GM12865 (cell line): ENCODE measurements around the gene GABRA5.

Source experiments
- DNase-seq: peaks from one replicate; pipeline ENCODE4 v3.0.0; 2010; ENCODE audit warnings: low read depth
- H3K4me3 ChIP-seq: 2 replicates; pipeline ENCODE4 v1.5.1; 2011; ENCODE audit warnings: mild to moderate bottlenecking, low read depth, low read length, control low read depth
- TF ChIP-seq, protein P1 (sequence below): IDR thresholded peaks from 2 replicates; pipeline ENCODE4 v1.5.1; 2011; ENCODE audit warnings: low read length, control low read depth, low read depth, inconsistent platforms; ENCODE audit not compliant: insufficient read depth; ENCODE audit errors: missing control alignments

Gene GABRA5

DNA sequence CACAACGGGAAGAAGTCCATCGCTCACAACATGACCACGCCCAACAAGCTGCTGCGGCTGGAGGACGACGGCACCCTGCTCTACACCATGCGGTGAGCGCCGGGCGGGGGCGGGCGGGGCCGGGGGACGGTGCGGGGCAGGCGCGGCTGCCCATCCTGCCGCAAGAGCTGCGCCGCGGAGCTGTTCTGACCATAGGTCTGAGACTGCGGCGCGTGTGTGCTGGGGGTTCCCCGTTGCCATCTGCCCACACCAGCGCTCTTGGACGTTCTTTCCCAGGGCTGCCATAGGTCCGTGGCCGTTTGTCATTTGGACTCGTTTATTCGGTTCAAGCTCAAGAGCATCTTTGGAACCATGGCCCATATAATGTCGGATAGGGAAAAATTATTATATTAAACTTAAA lies 16.6 kb downstream of the GABRA5 start:
- no peak overlapping the region for H3K4me3 ChIP-seq
- TF ChIP-seq, protein P1, sequence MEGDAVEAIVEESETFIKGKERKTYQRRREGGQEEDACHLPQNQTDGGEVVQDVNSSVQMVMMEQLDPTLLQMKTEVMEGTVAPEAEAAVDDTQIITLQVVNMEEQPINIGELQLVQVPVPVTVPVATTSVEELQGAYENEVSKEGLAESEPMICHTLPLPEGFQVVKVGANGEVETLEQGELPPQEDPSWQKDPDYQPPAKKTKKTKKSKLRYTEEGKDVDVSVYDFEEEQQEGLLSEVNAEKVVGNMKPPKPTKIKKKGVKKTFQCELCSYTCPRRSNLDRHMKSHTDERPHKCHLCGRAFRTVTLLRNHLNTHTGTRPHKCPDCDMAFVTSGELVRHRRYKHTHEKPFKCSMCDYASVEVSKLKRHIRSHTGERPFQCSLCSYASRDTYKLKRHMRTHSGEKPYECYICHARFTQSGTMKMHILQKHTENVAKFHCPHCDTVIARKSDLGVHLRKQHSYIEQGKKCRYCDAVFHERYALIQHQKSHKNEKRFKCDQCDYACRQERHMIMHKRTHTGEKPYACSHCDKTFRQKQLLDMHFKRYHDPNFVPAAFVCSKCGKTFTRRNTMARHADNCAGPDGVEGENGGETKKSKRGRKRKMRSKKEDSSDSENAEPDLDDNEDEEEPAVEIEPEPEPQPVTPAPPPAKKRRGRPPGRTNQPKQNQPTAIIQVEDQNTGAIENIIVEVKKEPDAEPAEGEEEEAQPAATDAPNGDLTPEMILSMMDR, result no peak
- DNase-seq, result no peak

DNA sequence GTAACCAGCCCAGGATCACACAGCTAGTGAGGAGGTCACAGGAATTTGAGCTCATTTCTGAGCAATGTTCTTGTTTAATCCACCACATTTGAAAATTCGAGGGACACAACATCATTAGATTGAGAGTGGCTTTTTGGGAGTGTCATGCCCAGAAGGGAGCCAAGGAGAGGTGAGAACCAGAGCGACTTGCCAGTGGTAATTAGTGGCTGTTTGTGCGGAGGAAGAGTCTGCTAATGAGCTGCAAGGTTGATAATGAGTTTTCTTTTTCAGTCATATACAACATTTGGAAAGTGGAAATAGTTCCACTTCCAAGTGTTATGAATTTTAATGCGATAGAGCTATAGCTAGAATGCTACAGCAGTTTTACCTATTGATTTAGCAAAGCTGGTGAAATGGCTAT lies 19.7 kb downstream of the GABRA5 start:
- DNase-seq, result no peak
- H3K4me3 ChIP-seq, result no peak overlapping the region

DNA sequence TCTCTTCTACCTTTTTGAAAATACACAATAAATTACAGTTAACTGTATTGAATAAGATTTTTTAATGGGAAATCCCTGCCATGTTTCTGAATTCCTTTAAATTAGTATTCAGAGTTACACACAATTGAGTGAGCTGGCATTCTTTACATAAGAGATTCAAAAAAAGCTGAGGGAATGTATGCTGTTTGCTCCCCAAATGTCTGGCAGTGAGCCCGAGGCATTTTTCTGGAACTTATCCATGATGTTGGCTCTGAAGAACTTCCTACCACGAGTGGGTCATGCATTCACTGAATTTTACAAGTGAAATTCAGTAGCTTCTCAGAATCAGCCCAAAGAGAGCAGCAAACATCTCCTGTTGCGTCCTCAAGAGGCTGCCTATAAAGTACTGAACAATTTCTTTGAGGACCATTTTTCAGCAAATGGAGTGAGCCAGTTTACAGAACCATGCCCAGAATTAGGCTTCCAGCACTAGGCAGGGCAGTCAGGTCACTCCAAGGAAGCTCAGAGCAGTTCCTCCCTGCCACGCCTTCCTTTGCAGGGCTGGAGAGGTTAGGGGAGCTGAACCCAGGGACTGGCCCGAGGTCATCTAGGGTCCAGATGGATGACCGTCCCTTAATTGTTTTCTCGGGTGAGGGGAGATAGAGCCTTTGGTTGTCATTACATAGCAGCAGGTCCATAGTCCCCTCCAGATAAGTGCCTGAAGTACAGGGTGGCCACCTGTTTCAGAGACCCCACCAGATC lies 21.2 kb downstream of the GABRA5 start:
- TF ChIP-seq, protein P1, result no peak
- H3K4me3 ChIP-seq, result no peak overlapping the region
- no peak for DNase-seq

More for the DNA sequence above, 19.7 kb downstream of the GABRA5 start:
- TF ChIP-seq, protein P1, result no peak

DNA sequence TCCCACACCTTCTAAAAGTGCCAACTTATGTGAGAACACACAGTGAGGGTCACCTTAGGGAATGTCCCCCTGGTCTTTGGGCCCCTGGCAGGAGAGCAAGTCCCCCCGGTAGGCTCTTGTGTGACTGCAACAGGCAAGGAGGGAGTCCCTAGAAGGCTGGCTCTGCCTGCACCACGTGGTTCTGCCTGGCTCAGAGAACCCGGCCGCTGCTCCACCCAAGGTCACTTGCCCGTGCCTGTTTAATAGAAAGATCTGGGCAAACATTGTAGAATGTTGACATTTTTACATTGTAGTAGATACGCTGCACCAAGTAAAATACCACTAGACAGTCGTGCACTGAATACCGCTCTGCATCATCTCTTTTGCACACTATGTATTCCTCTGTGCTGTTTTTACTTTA lies 21.9 kb downstream of the GABRA5 start:
- no peak for DNase-seq
- TF ChIP-seq, protein P1, result no peak
- H3K4me3 ChIP-seq, result no peak overlapping the region

DNA sequence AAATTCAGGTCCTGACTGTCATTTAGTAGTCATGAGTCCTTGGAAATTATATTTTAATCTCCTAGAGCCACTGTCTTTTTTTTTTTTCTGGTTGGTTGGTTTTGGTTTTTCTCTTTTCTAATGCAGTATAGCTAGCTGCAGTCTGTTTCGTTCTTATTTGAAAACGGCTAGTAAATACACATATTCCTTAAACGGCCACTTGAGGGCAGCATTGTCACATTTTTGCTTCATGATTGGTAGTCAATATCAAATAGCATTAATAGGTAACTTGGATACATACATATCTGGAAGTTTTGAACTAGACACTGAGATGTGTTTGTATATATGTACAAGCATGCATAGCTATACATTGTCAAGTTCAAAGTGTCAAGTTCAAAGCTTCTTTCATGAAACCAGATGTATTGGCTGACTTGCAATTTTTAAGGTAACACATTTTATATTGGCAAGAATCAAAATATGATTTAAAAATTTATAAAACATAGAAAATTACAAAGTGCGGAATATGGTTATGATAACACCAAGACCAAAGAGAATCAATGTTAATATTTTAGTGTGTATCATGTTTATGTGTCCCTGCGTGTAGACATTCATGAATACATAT lies 22.5 kb downstream of the GABRA5 start:
- peak; percentile 77 for DNase-seq
- TF ChIP-seq, protein P1, result peak; percentile 42
- no peak overlapping the region for H3K4me3 ChIP-seq

DNA sequence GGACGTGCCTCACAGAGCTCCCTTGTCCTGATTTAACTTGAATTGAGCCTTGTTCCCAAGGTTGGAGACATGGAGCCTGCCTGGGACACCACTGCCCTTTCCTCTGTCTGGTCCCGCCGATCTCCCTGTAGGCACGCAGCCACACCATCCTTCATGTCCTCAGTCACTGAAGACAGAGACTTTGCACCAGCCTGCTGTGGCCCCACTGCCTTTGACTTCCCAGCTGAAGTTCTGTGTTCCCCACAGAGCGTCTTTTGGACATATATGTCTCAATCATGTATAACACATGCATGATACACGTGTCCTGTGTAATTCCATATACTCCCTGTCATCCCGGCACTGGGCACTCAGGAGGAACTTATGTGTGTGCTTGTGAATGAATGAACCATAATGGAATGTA lies 23.6 kb downstream of the GABRA5 start:
- TF ChIP-seq, protein P1, result no peak
- no peak for DNase-seq
- no peak overlapping the region for H3K4me3 ChIP-seq
